Breast epithelium (tissue), 4 donors: ENCODE results near the gene NTN5. TPM values are rescaled to one million over a fixed set of nuclear protein-coding genes. Genes with fewer than 3 reads are reported as not detected.
A peak's percentile ranks its signal among the peaks of the same experiment; 100 is the strongest.

Experiments used
- DNase-seq, 2 donors: peaks; one replicate each; pipeline ENCODE4 v3.0.0-alpha.2; 2019; ENCODE audit warnings: low spot score in 2 of 2
- H3K27ac ChIP-seq, 2 donors: fragments of 200-600 bp; sonication (generic) in 1 of 2; one replicate each; pipeline ENCODE4 v1.5.1; 2016 to 2019; ENCODE audit warnings: mild to moderate bottlenecking in 1 of 2
- H3K27me3 ChIP-seq, 2 donors: fragments of 200-600 bp; sonication (generic) in 1 of 2; one replicate each; pipeline versions ENCODE4 v1.5.1 to v1.6.0; 2017 to 2019; ENCODE audit warnings: control low read depth in 1 of 2, mild to moderate bottlenecking in 1 of 2
- H3K36me3 ChIP-seq: fragments of 200-600 bp; one replicate; pipeline ENCODE4 v1.5.1; 2019
- H3K4me1 ChIP-seq, 2 donors: fragments of 200-600 bp; sonication (generic); one replicate each; pipeline ENCODE4 v1.5.1; 2016 to 2019; ENCODE audit warnings: control low read depth in 1 of 2
- H3K4me3 ChIP-seq, 3 donors: fragments of 200-600 bp; sonication (generic); 1 replicate in 2 of 3; 2 replicates in 1 of 3; pipeline ENCODE4 v1.5.1; 2016 to 2019; ENCODE audit warnings: mild to moderate bottlenecking in 3 of 3, moderate library complexity in 2 of 3
- H3K9me3 ChIP-seq, 2 donors: fragments of 200-600 bp; sonication (generic) in 1 of 2; one replicate each; pipeline ENCODE4 v1.5.1; 2016 to 2019; ENCODE audit warnings: control low read depth in 1 of 2
- POLR2A ChIP-seq: fragments of 450-650 bp; IDR thresholded peaks from one replicate; pipeline ENCODE4 v1.6.1; 2016; ENCODE audit warnings: antibody characterized with exemption, mild to moderate bottlenecking, moderate library complexity
- POLR2AphosphoS5 ChIP-seq, 3 donors: sonication (generic); formaldehyde crosslinking; IDR thresholded peaks; one replicate each; pipeline ENCODE4 v1.6.1; 2017; ENCODE audit warnings: antibody characterized with exemption in 3 of 3
- intact Hi-C: fragments of 100-400 bp; cut with DNase I; formaldehyde crosslinking; loops from one replicate; pipeline ENCODE4 v1.15.1; 2023; ENCODE audit warnings: low total_unique reads
- total RNA-seq, 3 donors: library from RNA; depleted of rRNA; stranded (reverse); fragments of >200 nt; gene quantifications; one replicate each; pipeline ENCODE4 v1.1.0, GENCODE V29; 2016
- TF ChIP-seq, protein P1 (sequence below), 3 donors: fragments of 450-650 bp; IDR thresholded peaks; one replicate each; pipeline ENCODE4 v1.5.1; 2016 to 2017; ENCODE audit warnings: antibody characterized with exemption in 3 of 3, mild to moderate bottlenecking in 3 of 3, moderate library complexity in 3 of 3

NTN5 gene
- total RNA-seq, 3 donors from 2014 or later = 0.64 to 2.9 (median 2.6) TPM

- peaks cover 4 to 27% of the 10 kb centered on the region in 2 donors for H3K4me1 ChIP-seq
- H3K9me3 ChIP-seq = no peaks in the 10 kb centered on the region
- DNase-seq = no peak
- peak overlapping the region; percentile 63 to 93 for H3K27ac ChIP-seq
- TF ChIP-seq POLR2A (no peak), POLR2AphosphoS5 (IDR thresholded peaks at IDR 0.05) (no peak)
- TF ChIP-seq, protein P1, sequence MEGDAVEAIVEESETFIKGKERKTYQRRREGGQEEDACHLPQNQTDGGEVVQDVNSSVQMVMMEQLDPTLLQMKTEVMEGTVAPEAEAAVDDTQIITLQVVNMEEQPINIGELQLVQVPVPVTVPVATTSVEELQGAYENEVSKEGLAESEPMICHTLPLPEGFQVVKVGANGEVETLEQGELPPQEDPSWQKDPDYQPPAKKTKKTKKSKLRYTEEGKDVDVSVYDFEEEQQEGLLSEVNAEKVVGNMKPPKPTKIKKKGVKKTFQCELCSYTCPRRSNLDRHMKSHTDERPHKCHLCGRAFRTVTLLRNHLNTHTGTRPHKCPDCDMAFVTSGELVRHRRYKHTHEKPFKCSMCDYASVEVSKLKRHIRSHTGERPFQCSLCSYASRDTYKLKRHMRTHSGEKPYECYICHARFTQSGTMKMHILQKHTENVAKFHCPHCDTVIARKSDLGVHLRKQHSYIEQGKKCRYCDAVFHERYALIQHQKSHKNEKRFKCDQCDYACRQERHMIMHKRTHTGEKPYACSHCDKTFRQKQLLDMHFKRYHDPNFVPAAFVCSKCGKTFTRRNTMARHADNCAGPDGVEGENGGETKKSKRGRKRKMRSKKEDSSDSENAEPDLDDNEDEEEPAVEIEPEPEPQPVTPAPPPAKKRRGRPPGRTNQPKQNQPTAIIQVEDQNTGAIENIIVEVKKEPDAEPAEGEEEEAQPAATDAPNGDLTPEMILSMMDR (IDR thresholded peaks at IDR 0.05) = no peak
- H3K27me3 ChIP-seq = no peaks in the 10 kb centered on the region
- no peak overlapping the region for H3K4me3 ChIP-seq
- intact Hi-C loops = no loop called here
- H3K36me3 ChIP-seq = no peaks in the 10 kb centered on the region
These were observed 57.4 kb downstream of the NTN5 start for GRCh38 chr19:48615231-48616040.

DNA sequence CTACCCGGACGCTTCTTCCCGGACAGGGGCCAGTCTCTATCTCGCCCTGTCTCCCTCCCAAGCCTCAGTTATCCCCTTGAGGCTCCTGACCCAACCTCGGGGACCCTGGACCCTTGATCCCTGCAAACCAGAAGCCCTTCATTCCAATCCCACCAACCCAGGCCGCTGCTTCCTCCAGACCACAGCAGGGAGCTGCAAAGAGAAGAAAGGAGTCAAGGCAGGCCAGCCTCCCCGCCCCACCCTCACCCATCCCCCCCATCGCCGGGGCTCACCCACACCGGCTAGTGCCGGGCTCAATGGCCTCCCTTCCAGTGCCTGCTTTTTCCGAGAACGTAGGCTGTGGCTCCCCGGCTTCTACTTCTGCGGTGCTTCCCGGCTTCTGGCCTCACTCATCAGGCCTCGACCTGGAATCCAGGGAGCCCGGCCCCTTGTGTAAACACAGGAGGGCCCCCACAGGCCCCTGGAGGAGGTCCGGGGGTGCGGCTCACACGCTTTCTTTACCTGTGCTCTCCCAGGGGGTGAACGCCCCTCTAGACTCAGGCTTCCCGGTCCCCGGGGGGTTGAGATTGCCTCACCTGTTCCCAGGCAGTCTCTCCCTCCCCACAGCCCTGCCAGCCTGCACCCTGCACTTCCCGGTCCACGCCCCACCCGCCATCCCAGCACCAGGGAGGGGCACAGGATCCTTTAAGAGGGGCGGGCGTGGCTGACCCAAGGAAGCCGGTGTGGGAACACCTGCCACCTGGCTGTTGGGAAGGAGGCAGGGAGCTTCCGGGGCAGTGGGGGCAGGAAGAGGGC, 58.2 kb downstream of the NTN5 start, which contains the start of gene FAM83E:
TSS of gene FAM83E (minus strand) at position 641 of the 795 bp plus-strand sequence. CDS start 1,704 bp downstream, outside the sequence.
- Histone ChIP-seq H3K27ac (peak within 1 kb of the TSS; percentile 63 to 93), H3K4me3 (peak within 1 kb of the TSS in 1 of 3 donors; percentile 16), H3K27me3 (no peaks in the 10 kb centered on the region), H3K36me3 (no peaks in the 10 kb centered on the region), H3K4me1 (peaks cover 4 to 27% of the 10 kb centered on the region in 2 donors), H3K9me3 (no peaks in the 10 kb centered on the region)
- TF ChIP-seq, protein P1 (IDR thresholded peaks at IDR 0.05) = no peak
- TF ChIP-seq POLR2A (no peak), POLR2AphosphoS5 (IDR thresholded peaks at IDR 0.05) (peak in 1 of 3 donors; percentile 12)
- intact Hi-C loops = no loop called here
- no peak for DNase-seq

GRCh38 chr19:48613852-48614435, 58.9 kb downstream of the NTN5 start:
- peaks cover 4 to 27% of the 10 kb centered on the region in 2 donors for H3K4me1 ChIP-seq
- H3K9me3 ChIP-seq = no peaks in the 10 kb centered on the region
- H3K27ac ChIP-seq = peak overlapping the region; percentile 63 to 93
- H3K4me3 ChIP-seq = no peak overlapping the region
- DNase-seq = no peak
- no peaks in the 10 kb centered on the region for H3K27me3 ChIP-seq
- intact Hi-C loops = no loop called here
- no peak for TF ChIP-seq POLR2AphosphoS5 (IDR thresholded peaks at IDR 0.05)
- TF ChIP-seq, protein P1 (IDR thresholded peaks at IDR 0.05) = no peak
- no peak for TF ChIP-seq POLR2A
- H3K36me3 ChIP-seq = no peaks in the 10 kb centered on the region

DNA sequence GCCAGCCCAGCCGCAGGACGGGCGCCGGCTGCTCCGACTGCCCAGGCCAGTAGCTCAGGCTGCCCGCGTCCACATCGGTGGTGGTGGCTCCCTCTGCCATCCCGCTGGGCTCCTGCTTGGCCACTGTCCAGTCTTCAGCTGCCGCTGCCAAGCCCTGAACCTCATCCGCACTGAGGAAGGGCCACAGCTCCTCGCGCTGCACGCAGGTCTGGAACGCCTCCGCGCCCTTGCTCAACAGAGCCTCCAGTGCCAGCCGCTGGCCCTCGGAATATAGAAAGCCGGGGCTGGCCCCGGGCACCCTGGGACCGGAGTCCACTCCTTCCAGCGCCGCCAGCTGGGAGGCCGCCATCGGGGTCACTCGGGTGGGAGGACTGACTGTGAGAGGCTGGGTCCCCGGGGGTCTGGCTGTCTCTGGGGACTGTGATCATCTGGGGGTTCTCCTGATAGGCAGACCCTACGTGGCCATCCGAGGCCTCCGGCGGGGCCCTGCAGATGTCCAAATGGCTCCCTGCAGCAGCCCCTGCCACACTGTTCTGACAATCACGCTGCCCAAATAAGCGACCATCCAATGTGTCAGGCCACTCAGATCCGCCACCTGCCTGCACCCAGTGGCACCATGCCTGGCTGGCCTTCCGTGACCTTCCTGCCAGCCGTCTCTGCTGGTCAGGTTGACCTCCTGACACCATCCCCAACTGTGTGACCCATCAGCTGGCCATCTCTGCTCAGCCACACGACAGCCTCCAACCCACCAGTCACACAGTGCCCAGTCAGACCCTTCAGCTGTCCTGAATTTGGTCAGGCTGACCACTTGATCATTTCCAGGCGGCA, 59.6 kb downstream of the NTN5 start:
- Histone ChIP-seq H3K9me3 (no peaks in the 10 kb centered on the region), H3K27me3 (no peaks in the 10 kb centered on the region), H3K4me3 (peak overlapping the region in 2 of 3 donors; percentile 7 to 33), H3K4me1 (peaks cover 4 to 27% of the 10 kb centered on the region in 2 donors), H3K36me3 (no peaks in the 10 kb centered on the region), H3K27ac (peak overlapping the region; percentile 55 to 63)
- DNase-seq = no peak
- intact Hi-C loops = no loop called here
- no peak for TF ChIP-seq POLR2AphosphoS5 (IDR thresholded peaks at IDR 0.05)
- TF ChIP-seq POLR2A = no peak

GRCh38 chr19:48611872-48612271, 60.9 kb downstream of the NTN5 start:
- H3K9me3 ChIP-seq = no peaks in the 10 kb centered on the region
- no peak for DNase-seq
- intact Hi-C loops = no loop called here
- H3K36me3 ChIP-seq = no peaks in the 10 kb centered on the region
- no peak for TF ChIP-seq POLR2AphosphoS5 (IDR thresholded peaks at IDR 0.05)
- no peak for TF ChIP-seq POLR2A
- TF ChIP-seq, protein P1 (IDR thresholded peaks at IDR 0.05) = no peak
- no peak overlapping the region for H3K4me3 ChIP-seq
- no peak overlapping the region for H3K27ac ChIP-seq
- no peaks in the 10 kb centered on the region for H3K27me3 ChIP-seq
- H3K4me1 ChIP-seq = peaks cover 4 to 13% of the 10 kb centered on the region in 2 donors
